Mucosa of descending colon (tissue), 3 donors: ENCODE data around the gene HIPK4. TPM values are rescaled to one million over a fixed set of nuclear protein-coding genes. Genes with fewer than 3 reads are reported as not detected.

ENCODE experiments used
- ATAC-seq: fragments of 200-7000 bp; cut with Tn5 transposase; one replicate; pipeline ENCODE4 v1.9.1; 2020; ENCODE audit warnings: mild to moderate bottlenecking, moderate library complexity
- DNase-seq, 3 donors: peaks; one replicate each; pipeline ENCODE4 v3.0.0-alpha.2; 2020
- H3K36me3 ChIP-seq: fragments of 200-600 bp; one replicate; pipeline ENCODE4 v1.8.0; 2021; ENCODE audit warnings: low read depth, mild to moderate bottlenecking
- H3K4me1 ChIP-seq: fragments of 200-600 bp; one replicate; pipeline ENCODE4 v1.8.0; 2021; ENCODE audit warnings: low read depth, mild to moderate bottlenecking
- H3K4me3 ChIP-seq: fragments of 200-600 bp; one replicate; pipeline ENCODE4 v1.8.0; 2021; ENCODE audit warnings: mild to moderate bottlenecking
- H3K9me3 ChIP-seq: fragments of 200-600 bp; one replicate; pipeline ENCODE4 v1.8.0; 2021; ENCODE audit warnings: mild to moderate bottlenecking
- intact Hi-C, 2 donors: fragments of 100-400 bp; cut with DNase I in 1 of 2; cut with micrococcal nuclease in 1 of 2; formaldehyde crosslinking; loops; one replicate each; pipeline versions ENCODE4 v1.11.0 to v1.11.1; 2022; cut with DNase I, micrococcal nuclease
- total RNA-seq, 3 donors: library from RNA; stranded (reverse); fragmentation: NEBNext Ultra II Directional in 2 of 3; extraction: Animal tissue kit (Norgen Biotek cat#: 25700) in 2 of 3; gene quantifications; one replicate each; pipeline versions ENCODE4 v1.2.1 to v1.2.4, GENCODE V29; 2021 to 2023
- TF ChIP-seq, protein P1 (sequence below): fragments of 200-600 bp; IDR thresholded peaks from one replicate; pipeline ENCODE4 v1.8.0; 2022; ENCODE audit warnings: antibody characterized with exemption, mild to moderate bottlenecking
- donor health status: DM: no; HTN: no; CAD: no; lungs with moderate emphysema.
- donor health status: DM: no; HTN: no; CAD: no.
- donor health status: DM: no; HTN: yes; CAD: no.

HIPK4 gene
- total RNA-seq, 3 donors from 2014 or later, result 0.19 TPM; not detected in 2

GRCh38 chr19:40407714-40408597, 18.0 kb upstream of the HIPK4 start:
- peak in 2 of 3 donors; percentile 30 to 49 for DNase-seq

GRCh38 chr19:40403262-40403984, 13.4 kb upstream of the HIPK4 start:
- DNase-seq, result peak; percentile 94 to 95 (median 94)
- peak; percentile 90 for ATAC-seq
- no peaks in the 10 kb centered on the region for H3K9me3 ChIP-seq
- peaks cover 5% of the 10 kb centered on the region for H3K4me1 ChIP-seq
- intact Hi-C loops, result no loop called here
- TF ChIP-seq, protein P1, sequence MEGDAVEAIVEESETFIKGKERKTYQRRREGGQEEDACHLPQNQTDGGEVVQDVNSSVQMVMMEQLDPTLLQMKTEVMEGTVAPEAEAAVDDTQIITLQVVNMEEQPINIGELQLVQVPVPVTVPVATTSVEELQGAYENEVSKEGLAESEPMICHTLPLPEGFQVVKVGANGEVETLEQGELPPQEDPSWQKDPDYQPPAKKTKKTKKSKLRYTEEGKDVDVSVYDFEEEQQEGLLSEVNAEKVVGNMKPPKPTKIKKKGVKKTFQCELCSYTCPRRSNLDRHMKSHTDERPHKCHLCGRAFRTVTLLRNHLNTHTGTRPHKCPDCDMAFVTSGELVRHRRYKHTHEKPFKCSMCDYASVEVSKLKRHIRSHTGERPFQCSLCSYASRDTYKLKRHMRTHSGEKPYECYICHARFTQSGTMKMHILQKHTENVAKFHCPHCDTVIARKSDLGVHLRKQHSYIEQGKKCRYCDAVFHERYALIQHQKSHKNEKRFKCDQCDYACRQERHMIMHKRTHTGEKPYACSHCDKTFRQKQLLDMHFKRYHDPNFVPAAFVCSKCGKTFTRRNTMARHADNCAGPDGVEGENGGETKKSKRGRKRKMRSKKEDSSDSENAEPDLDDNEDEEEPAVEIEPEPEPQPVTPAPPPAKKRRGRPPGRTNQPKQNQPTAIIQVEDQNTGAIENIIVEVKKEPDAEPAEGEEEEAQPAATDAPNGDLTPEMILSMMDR, result no peak
- H3K4me3 ChIP-seq, result peak overlapping the region; percentile 24
- H3K36me3 ChIP-seq, result no peaks in the 10 kb centered on the region

More at GRCh38 chr19:40407714-40408597, 18.0 kb upstream of the HIPK4 start:
- Histone ChIP-seq H3K4me3 (no peak overlapping the region), H3K9me3 (no peaks in the 10 kb centered on the region), H3K4me1 (peaks cover 5% of the 10 kb centered on the region), H3K36me3 (no peaks in the 10 kb centered on the region)
- intact Hi-C loops, result no loop called here
- TF ChIP-seq, protein P1, result no peak
- peak; percentile 15 for ATAC-seq

GRCh38 chr19:40400559-40400958, 10.6 kb upstream of the HIPK4 start:
- Histone ChIP-seq H3K4me3 (no peak overlapping the region), H3K36me3 (no peaks in the 10 kb centered on the region), H3K4me1 (no peaks in the 10 kb centered on the region), H3K9me3 (no peaks in the 10 kb centered on the region)
- intact Hi-C loops, result no loop called here
- no peak for ATAC-seq
- DNase-seq, result no peak
- TF ChIP-seq, protein P1, result no peak

- no peaks in the 10 kb centered on the region for H3K36me3 ChIP-seq
- no peaks in the 10 kb centered on the region for H3K4me1 ChIP-seq
- intact Hi-C loops, result no loop called here
- ATAC-seq, result peak; percentile 54
- TF ChIP-seq, protein P1, result no peak
- peak in 2 of 3 donors; percentile 65 to 79 for DNase-seq
- no peaks in the 10 kb centered on the region for H3K9me3 ChIP-seq
- H3K4me3 ChIP-seq, result no peak overlapping the region
Measured at GRCh38 chr19:40398417-40399131, 8.6 kb upstream of the HIPK4 start.

- DNase-seq (no peak), ATAC-seq (no peak)
- no peaks in the 10 kb centered on the region for H3K36me3 ChIP-seq
- H3K9me3 ChIP-seq, result no peaks in the 10 kb centered on the region
- TF ChIP-seq, protein P1, result no peak
- H3K4me3 ChIP-seq, result no peak overlapping the region
- no peaks in the 10 kb centered on the region for H3K4me1 ChIP-seq
- intact Hi-C loops, result no loop called here
Measured at GRCh38 chr19:40397568-40397906, 7.6 kb upstream of the HIPK4 start.
